Heart left ventricle (tissue), 16 donors: ENCODE data around the gene DNAJC18. TPM values are rescaled to one million over a fixed set of nuclear protein-coding genes. Genes with fewer than 3 reads are reported as not detected.

Source experiments
- ATAC-seq, 4 donors: fragments of 200-7000 bp; cut with Tn5 transposase; one replicate each; pipeline ENCODE4 v1.9.1; 2020 to 2022; ENCODE audit warnings: moderate library complexity in 4 of 4, mild to moderate bottlenecking in 3 of 4, moderate number of reproducible peaks in 1 of 4
- DNase-seq, 5 donors: peaks; one replicate each; pipeline ENCODE4 v3.0.0-alpha.2; 2020
- H3K27ac ChIP-seq, 12 donors: fragments of 200-600 bp; sonication (generic) in 4 of 12; one replicate each; pipeline versions ENCODE4 v1.5.0 to v1.8.0; 2016 to 2022; ENCODE audit warnings: mild to moderate bottlenecking in 2 of 12
- H3K27me3 ChIP-seq, 9 donors: fragments of 200-600 bp; sonication (generic) in 2 of 9; one replicate each; pipeline versions ENCODE4 v1.5.1 to v1.8.0; 2016 to 2022; ENCODE audit warnings: mild to moderate bottlenecking in 3 of 9
- H3K36me3 ChIP-seq, 9 donors: fragments of 200-600 bp; sonication (generic) in 2 of 9; one replicate each; pipeline versions ENCODE4 v1.5.0 to v1.8.0; 2018 to 2022; ENCODE audit warnings: mild to moderate bottlenecking in 2 of 9
- H3K4me1 ChIP-seq, 12 donors: fragments of 200-600 bp; sonication (generic) in 4 of 12; one replicate each; pipeline versions ENCODE4 v1.5.0 to v1.8.0; 2016 to 2022; ENCODE audit warnings: mild to moderate bottlenecking in 3 of 12
- H3K4me3 ChIP-seq, 12 donors: fragments of 200-600 bp; sonication (generic) in 4 of 12; one replicate each; pipeline versions ENCODE4 v1.5.0 to v1.8.0; 2017 to 2022; ENCODE audit warnings: mild to moderate bottlenecking in 9 of 12, moderate library complexity in 4 of 12
- H3K9me3 ChIP-seq, 12 donors: fragments of 200-600 bp; sonication (generic) in 4 of 12; one replicate each; pipeline versions ENCODE4 v1.5.0 to v1.8.0; 2016 to 2022; ENCODE audit warnings: mild to moderate bottlenecking in 1 of 12
- CTCF ChIP-seq, 12 donors: fragments of 200-600 bp; sonication (generic) in 4 of 12; IDR thresholded peaks; one replicate each; pipeline versions ENCODE4 v1.5.0 to v1.8.0; 2018 to 2022; ENCODE audit warnings: antibody characterized with exemption in 12 of 12, mild to moderate bottlenecking in 5 of 12
- POLR2A ChIP-seq, 2 donors: fragments of 450-650 bp; IDR thresholded peaks; one replicate each; pipeline ENCODE4 v1.6.1; 2017; ENCODE audit warnings: antibody characterized with exemption in 2 of 2, mild to moderate bottlenecking in 2 of 2, moderate library complexity in 2 of 2
- WGBS, 4 donors: extraction: QIAGEN DNeasy Blood & Tissue Kit in 2 of 4; methylation state at CpG; one replicate each; pipeline versions ENCODE4 v1.1.5 to v1.1.7; 2013 to 2018; 5-methylcytosine and 5-hydroxymethylcytosine counted together
- intact Hi-C, 10 donors: fragments of 100-400 bp; cut with DNase I; formaldehyde crosslinking; loops; one replicate each; pipeline versions ENCODE4 v1.11.1 to v1.14.2; 2022
- polyA plus RNA-seq, 2 donors: library from polyadenylated mRNA; stranded (reverse); fragments of 200-250 nt; gene quantifications; one replicate each; pipeline ENCODE4 v1.2.3, GENCODE V29; 2013
- total RNA-seq, 9 donors: library from RNA; depleted of rRNA in 2 of 9; stranded (reverse); fragments of >200 nt in 2 of 9; fragmentation: NEBNext Ultra II Directional in 3 of 9; extraction: Animal tissue kit (Norgen Biotek cat#: 25700) in 3 of 9; gene quantifications; one replicate each; pipeline versions ENCODE4 v1.1.0 to v1.2.4, GENCODE V29; 2016 to 2023
- donor health status: ischemic (EF 13 %, LVEDD 7.1; RV severe dilation, severe dysfunction).
- donor health status: healthy with polysubstance abuse.
- donor health status: DM: no; HTN: yes; CAD: no.
- donor health status: DM: no; HTN: no; CAD: no.
- donor health status: ischemic (EF 25% LVEDD 6.9; RV normal size, moderate dysfunction).
- donor health status: ischemic (EF 25% LVEDD 5.7; RV mildly dilated, moderate dysfunction).
- donor health status: healthy.
- donor health status: DM: yes; HTN: yes; CAD: no.
- donor health status: ischemic (EF 35%, LVEDD 5.7; RV mildly dilated, moderate dysfunction).
- donor health status: nonischemic (EF 11% LVEDD 7.7; RV severe dilation, severe dysfunction).
- donor health status: DM: yes; HTN: yes; CAD: no.
- donor health status: PGD.
- donor health status: ischemic (EF 29% LVEDD 5.4; RV normal size, mild dysfunction).
- donor health status: nonischemic (EF 23%, LVEDD 6.1; RV moderate dilation, normal function).

Gene DNAJC18
- total and polyA plus RNA-seq, 11 donors: 4.0 to 17.8 (median 9.1) TPM

GRCh38 chr5:139395844-139396640, 43.3 kb downstream of the DNAJC18 start:
- H3K36me3 ChIP-seq: peaks cover 0 to 22% (median 0%) of the 10 kb centered on the region in 9 donors
- ATAC-seq (peak; percentile 22 to 47 (median 40)), DNase-seq (peak in 2 of 5 donors; percentile 60 to 79)
- H3K4me1 ChIP-seq: peaks cover 5 to 68% (median 48%) of the 10 kb centered on the region in 12 donors
- peak overlapping the region; percentile 84 to 97 (median 93) for H3K27ac ChIP-seq
- H3K9me3 ChIP-seq: no peaks in the 10 kb centered on the region
- WGBS, 4 donors: 54 to 66% (median 61%) methylated on average over 8 of the region's 8 CpGs
- TF ChIP-seq CTCF (IDR thresholded peaks at IDR 0.05) (no peak), POLR2A (IDR thresholded peaks at IDR 0.05) (peak in 1 of 2 donors; percentile 28)
- peaks cover 0 to 28% (median 0%) of the 10 kb centered on the region in 9 donors for H3K27me3 ChIP-seq
- intact Hi-C loops: loop anchor here in 4 of 10 donors (1.0 to 10.0 kb wide), 4 partner anchors 19 to 101 kb away; partner anchors contain the start of gene MATR3 (in 1 of the 4)
- H3K4me3 ChIP-seq: peak overlapping the region in 9 of 12 donors; percentile 65 to 82 (median 70)

GRCh38 chr5:139394654-139395566, 44.4 kb downstream of the DNAJC18 start, which contains the start of gene PROB1:
Gene PROB1 (minus strand): TSS chr5:139395104. CDS start chr5:139395081, 23 bp downstream.
- Histone ChIP-seq H3K36me3 (peaks cover 0 to 17% (median 0%) of the 10 kb centered on the region in 9 donors), H3K4me3 (peak within 1 kb of the TSS; percentile 65 to 82 (median 69)), H3K4me1 (peaks cover 5 to 79% (median 51%) of the 10 kb centered on the region in 12 donors), H3K27ac (peak within 1 kb of the TSS; percentile 84 to 97 (median 93)), H3K27me3 (peaks cover 0 to 28% (median 0%) of the 10 kb centered on the region in 9 donors), H3K9me3 (no peaks in the 10 kb centered on the region)
- TF ChIP-seq CTCF (IDR thresholded peaks at IDR 0.05) (no peak), POLR2A (IDR thresholded peaks at IDR 0.05) (peak; percentile 39 to 58)
- DNase-seq (peak; percentile 74 to 87 (median 82)), ATAC-seq (peak; percentile 76 to 81 (median 78))
- 6 to 15% (median 12%) methylated on average over 36 to 76 of the region's 76 CpGs for WGBS, 4 donors
- intact Hi-C loops: loop anchor here in 6 of 10 donors (1.0 to 10.0 kb wide), 5 partner anchors 20 to 100 kb away; partner anchors contain the start of genes PAIP2 (in 5 of the 6) and MATR3 (in 1 of the 6)

GRCh38 chr5:139394123-139394653, 45.1 kb downstream of the DNAJC18 start:
- peak overlapping the region; percentile 65 to 82 (median 69) for H3K4me3 ChIP-seq
- ATAC-seq: peak in 3 of 4 donors; percentile 11 to 50 (median 33)
- peaks cover 0 to 28% (median 0%) of the 10 kb centered on the region in 9 donors for H3K27me3 ChIP-seq
- intact Hi-C loops: loop anchor here in 5 of 10 donors (2.0 to 10.0 kb wide), 4 partner anchors 21 to 99 kb away; partner anchors contain the start of genes PAIP2 (in 5 of the 5) and MATR3 (in 1 of the 5)
- 1 to 3% (median 2%) methylated on average over 14 to 62 of the region's 62 CpGs; no CpG with 5 or more reads in 1 of the 4 donors for WGBS, 4 donors
- DNase-seq: peak in 4 of 5 donors; percentile 72 to 87 (median 78)
- H3K36me3 ChIP-seq: peaks cover 0 to 14% (median 0%) of the 10 kb centered on the region in 9 donors
- no peaks in the 10 kb centered on the region for H3K9me3 ChIP-seq
- TF ChIP-seq POLR2A (IDR thresholded peaks at IDR 0.05): no peak
- peak; percentile 26 to 78 (median 44) for TF ChIP-seq CTCF (IDR thresholded peaks at IDR 0.05)
- peak overlapping the region; percentile 84 to 97 (median 93) for H3K27ac ChIP-seq
- peaks cover 5 to 80% (median 51%) of the 10 kb centered on the region in 12 donors for H3K4me1 ChIP-seq
